Stomach (tissue), 9 donors: ENCODE measurements around the gene NFIL3. TPM values are rescaled to one million over a fixed set of nuclear protein-coding genes. Genes with fewer than 3 reads are reported as not detected.

Experiments
- DNase-seq, 2 donors: peaks; one replicate each; pipeline versions ENCODE4 v3.0.0 to v3.0.0-alpha.2; 2013 to 2019
- H3K27ac ChIP-seq, 5 donors: fragments of 200-600 bp in 4 of 5; sonication (generic) in 4 of 5; one replicate each; pipeline ENCODE4 v1.5.1; 2013 to 2019; ENCODE audit warnings: mild to moderate bottlenecking in 1 of 5, moderate library complexity in 1 of 5
- H3K27me3 ChIP-seq, 3 donors: fragments of 200-600 bp; sonication (generic); one replicate each; pipeline ENCODE4 v1.5.1; 2017 to 2019; ENCODE audit warnings: mixed run types in 1 of 3
- H3K36me3 ChIP-seq, 4 donors: fragments of 200-600 bp; sonication (generic); 1 replicate in 3 of 4; 2 replicates in 1 of 4; pipeline ENCODE4 v1.5.1; 2016 to 2019
- H3K4me1 ChIP-seq, 4 donors: fragments of 200-600 bp; sonication (generic); one replicate each; pipeline ENCODE4 v1.5.1; 2016 to 2019
- H3K4me3 ChIP-seq, 4 donors: fragments of 200-600 bp; sonication (generic) in 3 of 4; one replicate each; pipeline ENCODE4 v1.5.1; 2016 to 2019; ENCODE audit warnings: mild to moderate bottlenecking in 1 of 4
- H3K9me3 ChIP-seq, 4 donors: fragments of 200-600 bp; sonication (generic); one replicate each; pipeline ENCODE4 v1.5.1; 2016 to 2019
- CTCF ChIP-seq, 7 experiments: fragments of 450-650 bp in 4 of 7; fragments of 200-600 bp in 3 of 7; sonication (generic) in 3 of 7; IDR thresholded peaks; one replicate each; pipeline ENCODE4 v1.5.1; 2016 to 2019; ENCODE audit warnings: antibody characterized with exemption in 7 of 7, control low read depth in 2 of 7, mild to moderate bottlenecking in 1 of 7
- EP300 ChIP-seq: sonication (generic); formaldehyde crosslinking; IDR thresholded peaks from one replicate; pipeline ENCODE4 v1.6.1; 2017; ENCODE audit warnings: antibody characterized with exemption
- POLR2A ChIP-seq, 4 donors: fragments of 450-650 bp; IDR thresholded peaks; one replicate each; pipeline ENCODE4 v1.6.1; 2016; ENCODE audit warnings: antibody characterized with exemption in 4 of 4, control low read depth in 2 of 4, mild to moderate bottlenecking in 1 of 4, moderate library complexity in 1 of 4
- POLR2AphosphoS5 ChIP-seq, 3 donors: sonication (generic); formaldehyde crosslinking; IDR thresholded peaks; one replicate each; pipeline ENCODE4 v1.6.1; 2016; ENCODE audit warnings: antibody characterized with exemption in 3 of 3
- WGBS, 5 donors: extraction: QIAGEN DNeasy Blood & Tissue Kit in 3 of 5; methylation state at CpG; one replicate each; pipeline versions ENCODE4 v1.1.5 to v1.1.7; 2013 to 2018; 5-methylcytosine and 5-hydroxymethylcytosine counted together
- intact Hi-C: fragments of 100-400 bp; cut with DNase I; formaldehyde crosslinking; loops from one replicate; pipeline ENCODE4 v1.15.1; 2023; ENCODE audit warnings: low total_unique reads
- polyA plus RNA-seq, 3 donors: library from polyadenylated mRNA; stranded (reverse); fragments of 200-250 nt; gene quantifications; one replicate each; pipeline ENCODE4 v1.2.3, GENCODE V29; 2013
- total RNA-seq, 5 donors: library from RNA; depleted of rRNA; stranded (reverse); fragments of >200 nt; gene quantifications; one replicate each; pipeline versions ENCODE4 v1.1.0 to v1.2.3, GENCODE V29; 2014 to 2016
- donor health status: healthy with polysubstance abuse.
- donor health status: Bipolar disorder and iron deficiency.
- donor health status: healthy.

NFIL3 gene
- total and polyA plus RNA-seq, 8 donors, result 8.0 to 39.7 (median 21.2) TPM; not detected in 1

GRCh38 chr9:91359734-91360470, 63.7 kb downstream of the NFIL3 start:
- Histone ChIP-seq H3K36me3 (peaks cover 3 to 17% (median 10%) of the 10 kb centered on the region in 4 donors), H3K4me1 (peaks cover 20 to 52% (median 33%) of the 10 kb centered on the region in 4 donors), H3K4me3 (peak overlapping the region; percentile 96 to 100 (median 98)), H3K27ac (peak overlapping the region in 2 of 5 donors; percentile 95 to 98), H3K27me3 (no peaks in the 10 kb centered on the region), H3K9me3 (no peaks in the 10 kb centered on the region)
- no peak for TF ChIP-seq EP300
- 51 to 57% (median 52%) methylated on average over 7 of the region's 7 CpGs for WGBS, 5 donors
- intact Hi-C loops, result loop anchor here (10.0 kb wide), 1 partner anchor 55 kb away; no protein-coding TSS in a partner anchor
- no peak for DNase-seq

DNA sequence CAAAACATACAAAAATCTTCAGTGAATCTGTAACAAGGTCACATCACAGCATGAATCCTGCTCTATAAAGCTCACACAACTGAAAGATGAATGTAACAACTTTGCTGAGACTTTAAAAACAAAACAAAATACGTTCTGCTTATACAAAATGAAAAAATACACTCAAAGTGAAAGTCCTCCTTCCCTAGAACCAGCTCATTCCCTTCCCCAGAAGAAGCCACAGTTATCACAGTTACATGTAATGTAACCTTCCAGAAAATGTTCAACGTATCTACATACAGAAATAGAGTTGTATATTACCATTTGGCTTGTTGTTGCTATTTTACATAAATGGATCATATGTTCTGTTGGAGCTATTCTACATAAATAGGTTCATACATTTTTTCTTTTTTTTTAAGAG, 64.5 kb downstream of the NFIL3 start:
- 64 to 80% (median 71%) methylated on average over 2 of the region's 2 CpGs for WGBS, 5 donors
- intact Hi-C loops, result no loop called here

More for the DNA sequence above, 64.5 kb downstream of the NFIL3 start:
- Histone ChIP-seq H3K27ac (no peak overlapping the region), H3K36me3 (peaks cover 4 to 25% (median 16%) of the 10 kb centered on the region in 4 donors), H3K27me3 (no peaks in the 10 kb centered on the region), H3K4me3 (no peak overlapping the region), H3K9me3 (no peaks in the 10 kb centered on the region), H3K4me1 (peaks cover 20 to 52% (median 33%) of the 10 kb centered on the region in 4 donors)
- no peak for TF ChIP-seq POLR2AphosphoS5 (IDR thresholded peaks at IDR 0.05)
- no peak for TF ChIP-seq EP300
- TF ChIP-seq POLR2A (IDR thresholded peaks at IDR 0.05), result no peak
- no peak for TF ChIP-seq CTCF (IDR thresholded peaks at IDR 0.05)
- no peak for DNase-seq

Other genes with a start within 250 kb of the NFIL3 start
- gene AUH, start 61.9 kb downstream of the NFIL3 start, total RNA-seq, result 100 to 1,000 TPM in 1 of 5 donors, 10 to 100 TPM in 2, 1 to 10 TPM in 2; 5.8 to 331 (median 30.3) TPM
- gene AUH, start 61.9 kb downstream of the NFIL3 start, polyA plus RNA-seq, result 10 to 100 TPM; 17.2 to 27.1 (median 22.0) TPM